GM12878 (cell line): ENCODE data around the gene ZDHHC11. TPM values are rescaled to one million over a fixed set of nuclear protein-coding genes. Genes with fewer than 3 reads are reported as not detected.

Experiments
- ATAC-seq: fragments of 200-7000 bp; cut with Tn5 transposase; 3 replicates; pipeline ENCODE4 v1.9.1; 2020; ENCODE audit warnings: mild to moderate bottlenecking, moderate library complexity
- BruUV-seq: library from RNA; stranded (reverse); fragments of 400-500 nt; replicated peaks from 2 replicates; lab custom pipeline; 2021; lab: Mats Ljungman, UMichigan
- CTCF ChIA-PET: fragments of 300-600 bp; sonication (Branson Sonifier 250); formaldehyde crosslinking; extraction: SDS; loops from one replicate; lab custom pipeline; 2021; ENCODE audit warnings: inconsistent platforms; lab: Yijun Ruan, JAX
- POLR2A ChIA-PET: fragments of 350-600 bp; formaldehyde crosslinking; extraction: SDS; loops from one replicate; lab custom pipeline; 2021; ENCODE audit warnings: inconsistent platforms; lab: Charles Lee
- RAD21 ChIA-PET: fragments of 300-600 bp; sonication (Branson Sonifier 250); formaldehyde crosslinking; loops from one replicate; lab custom pipeline; 2023; ENCODE audit warnings: antibody characterized with exemption; ENCODE audit not compliant: unreplicated experiment; lab: Charles Lee
- SMC1A ChIA-PET: fragments of 300-600 bp; sonication (Branson Sonifier 250); formaldehyde crosslinking; loops from one replicate; lab custom pipeline; 2023; ENCODE audit not compliant: unreplicated experiment, uncharacterized antibody; lab: Charles Lee
- DNase-seq: peaks from one replicate; pipeline ENCODE4 v3.0.0-alpha.2; 2011; ENCODE audit warnings: low read depth, low spot score
- FAIRE-seq: peaks from 3 replicates; lab custom pipeline; 2011; peaks lifted over from hg19 to GRCh38; lab: Jason Lieb, UNC
- H2AFZ ChIP-seq: 2 replicates; pipeline ENCODE4 v1.6.0; 2011; ENCODE audit warnings: low read depth, low read length, control low read depth; ENCODE audit not compliant: control insufficient read depth
- H3K27ac ChIP-seq: 2 replicates; pipeline ENCODE4 v1.5.1; 2011; ENCODE audit warnings: control low read depth; ENCODE audit not compliant: control insufficient read depth, insufficient read depth
- H3K27me3 ChIP-seq, 2 experiments: replicated peaks in 1 of 2; 2 replicates each; pipeline versions ENCODE4 v1.6.0 to v1.6.1; 2011; ENCODE audit warnings: low read length in 1 of 2; ENCODE audit not compliant: control insufficient read depth in 2 of 2, insufficient read depth in 2 of 2
- H3K36me3 ChIP-seq, 2 experiments: 2 replicates each; pipeline ENCODE4 v1.5.1; 2011; ENCODE audit warnings: low read length in 1 of 2; ENCODE audit not compliant: control insufficient read depth in 2 of 2, insufficient read depth in 2 of 2
- H3K4me1 ChIP-seq: 2 replicates; pipeline ENCODE4 v1.6.1; 2011; ENCODE audit warnings: mild to moderate bottlenecking, low read length, moderate library complexity, mixed read lengths; ENCODE audit not compliant: control insufficient read depth, insufficient read depth
- H3K4me2 ChIP-seq: 2 replicates; pipeline ENCODE4 v1.6.0; 2011; ENCODE audit warnings: control low read depth; ENCODE audit not compliant: control insufficient read depth, insufficient read depth
- H3K4me3 ChIP-seq: fragments of 200-600 bp; sonication (generic); 2 replicates; pipeline ENCODE4 v1.5.1; 2016
- H3K79me2 ChIP-seq: 2 replicates; pipeline ENCODE4 v1.6.0; 2011; ENCODE audit warnings: low read length; ENCODE audit not compliant: control insufficient read depth, insufficient read depth
- H3K9ac ChIP-seq: 2 replicates; pipeline ENCODE4 v1.8.0; 2011; ENCODE audit warnings: low read length, control low read depth, mixed read lengths; ENCODE audit not compliant: control insufficient read depth, insufficient read depth
- H3K9me3 ChIP-seq: replicated peaks from 3 replicates; pipeline ENCODE4 v1.5.1; 2011; ENCODE audit warnings: mild to moderate bottlenecking, low read length; ENCODE audit not compliant: control insufficient read depth, insufficient read depth
- H4K20me1 ChIP-seq: 2 replicates; pipeline ENCODE4 v1.6.0; 2011; ENCODE audit not compliant: control insufficient read depth, insufficient read depth
- CHD4 ChIP-seq: fragments of 200-600 bp; sonication (generic); IDR thresholded peaks from 2 replicates; pipeline ENCODE4 v1.6.1; 2016; ENCODE audit warnings: mild to moderate bottlenecking
- EED ChIP-seq: sonication (generic); IDR thresholded peaks from 2 replicates; pipeline ENCODE4 v1.6.1; 2016; ENCODE audit warnings: antibody characterized with exemption, low read depth
- POLR2A ChIP-seq: IDR thresholded peaks from 2 replicates; pipeline ENCODE4 v1.6.1; 2011; ENCODE audit warnings: low read depth, mild to moderate bottlenecking, low read length
- POU2F2 ChIP-seq: IDR thresholded peaks from 3 replicates; pipeline ENCODE4 v1.6.1; 2011; ENCODE audit warnings: low read depth, mild to moderate bottlenecking, low read length, borderline replicate concordance
- SPI1 ChIP-seq: IDR thresholded peaks from 2 replicates; pipeline ENCODE4 v1.6.1; 2011; ENCODE audit warnings: low read depth, mild to moderate bottlenecking, low read length, moderate library complexity, borderline replicate concordance; ENCODE audit not compliant: insufficient read depth
- STAT3 ChIP-seq: IDR thresholded peaks from 2 replicates; pipeline ENCODE4 v1.6.1; 2011; ENCODE audit warnings: low read depth, low read length, improper control_type of control experiment
- ZNF384 ChIP-seq: IDR thresholded peaks from 2 replicates; pipeline ENCODE4 v1.6.1; 2012; ENCODE audit warnings: low read depth, mild to moderate bottlenecking, low read length, improper control_type of control experiment, borderline replicate concordance
- WGBS: methylation state at CpG from one replicate; pipeline ENCODE4 v1.1.6; 2016; ENCODE audit warnings: low lambda C conversion rate; ENCODE audit not compliant: insufficient replicate concordance, insufficient coverage; ENCODE audit errors: missing lambda C conversion rate; 5-methylcytosine and 5-hydroxymethylcytosine counted together
- in situ Hi-C: fragments of 300-500 bp; cut with MboI; formaldehyde crosslinking; loops from 9 replicates; pipeline ENCODE4 v1.14.3; 2018; ENCODE audit warnings: mixed read lengths
- intact Hi-C: fragments of 100-400 bp; cut with micrococcal nuclease; formaldehyde crosslinking; loops from one replicate; pipeline ENCODE4 v1.14.2; 2022; ENCODE audit not compliant: unreplicated experiment
- polyA plus RNA-seq, 11 experiments: library from polyadenylated mRNA; depleted of rRNA in 4 of 11; unstranded in 6 of 11; stranded (reverse) in 5 of 11; fragments of >200 nt; fragmentation: Nextera tagmentation in 4 of 11; fragmentation: Illumina TruSeq in 1 of 11; extraction: Ambion mirVana in 4 of 11; extraction: Trizol in 1 of 11; gene quantifications; 1 replicate in 1 of 11; 2 replicates in 10 of 11; pipeline versions ENCODE4 v1.2.1 to v1.2.3, GENCODE V29; 2011 to 2016; ENCODE audit warnings: inconsistent platforms in 2 of 11, missing spikeins in 2 of 11, low read depth in 1 of 11
- total RNA-seq, 4 experiments: library from RNA; depleted of rRNA in 3 of 4; stranded (reverse); fragments of >200 nt in 3 of 4; fragmentation: Illumina TruSeq in 1 of 4; extraction: Trizol in 1 of 4; gene quantifications; 2 replicates each; pipeline versions ENCODE4 v1.2.1 to v1.2.3, GENCODE V29; 2013 to 2021
- TF ChIP-seq, protein P1 (sequence below): fragments of 450-650 bp; IDR thresholded peaks from 2 replicates; pipeline ENCODE4 v1.6.1; 2017; ENCODE audit warnings: mild to moderate bottlenecking

ZDHHC11 gene
- total and polyA plus RNA-seq, 10 of the 15 experiments (the other 5 are each of a cell fraction or from before 2014, with no cell fraction given): 0.04 to 1.4 (median 0.30) TPM

DNA sequence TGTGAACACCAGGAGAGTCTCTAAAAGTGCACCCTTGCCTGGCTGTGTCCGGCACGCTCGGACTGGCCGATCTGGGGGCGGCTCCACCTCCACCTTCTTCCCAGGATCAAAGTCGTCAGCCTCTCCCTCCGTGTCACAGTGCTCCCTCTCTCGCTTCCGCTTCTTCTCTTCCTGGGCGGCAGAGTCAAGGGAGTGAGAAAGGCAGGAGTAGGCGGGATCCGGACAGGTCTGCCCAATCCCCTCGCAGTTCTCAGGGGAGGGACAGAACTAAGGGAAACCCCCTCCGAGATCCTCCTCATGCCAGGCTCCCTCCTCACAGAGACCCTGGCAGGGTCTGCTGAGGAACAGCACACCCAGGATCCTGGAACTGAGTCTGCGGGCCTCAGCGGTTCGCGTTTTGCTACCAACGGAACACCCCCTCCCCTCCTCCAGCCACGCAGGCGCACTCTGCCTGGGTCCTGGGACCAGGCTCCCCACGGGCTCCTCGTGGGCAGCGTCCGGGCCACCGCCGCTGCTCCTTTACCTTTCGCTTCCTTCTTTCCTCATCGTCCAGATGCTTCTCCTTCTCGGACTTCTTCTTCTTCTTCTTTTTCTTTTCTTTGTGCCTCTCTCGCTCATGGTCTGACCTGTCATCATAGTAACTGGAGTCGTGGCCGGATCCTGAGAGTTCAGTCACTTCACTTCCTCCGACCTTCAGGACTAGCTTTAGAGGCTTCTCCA, 40.5 kb upstream of the ZDHHC11 start:
- peak overlapping the region; percentile 98 for H3K9ac ChIP-seq
- TF ChIP-seq POU2F2: no peak
- 0 out of 2 replicates have a peak, but pooled peaks have one; percentile 3 for TF ChIP-seq SPI1
- no peak for TF ChIP-seq STAT3
- TF ChIP-seq EED: no peak
- TF ChIP-seq ZNF384: no peak
- TF ChIP-seq CHD4: no peak
- TF ChIP-seq, protein P1, sequence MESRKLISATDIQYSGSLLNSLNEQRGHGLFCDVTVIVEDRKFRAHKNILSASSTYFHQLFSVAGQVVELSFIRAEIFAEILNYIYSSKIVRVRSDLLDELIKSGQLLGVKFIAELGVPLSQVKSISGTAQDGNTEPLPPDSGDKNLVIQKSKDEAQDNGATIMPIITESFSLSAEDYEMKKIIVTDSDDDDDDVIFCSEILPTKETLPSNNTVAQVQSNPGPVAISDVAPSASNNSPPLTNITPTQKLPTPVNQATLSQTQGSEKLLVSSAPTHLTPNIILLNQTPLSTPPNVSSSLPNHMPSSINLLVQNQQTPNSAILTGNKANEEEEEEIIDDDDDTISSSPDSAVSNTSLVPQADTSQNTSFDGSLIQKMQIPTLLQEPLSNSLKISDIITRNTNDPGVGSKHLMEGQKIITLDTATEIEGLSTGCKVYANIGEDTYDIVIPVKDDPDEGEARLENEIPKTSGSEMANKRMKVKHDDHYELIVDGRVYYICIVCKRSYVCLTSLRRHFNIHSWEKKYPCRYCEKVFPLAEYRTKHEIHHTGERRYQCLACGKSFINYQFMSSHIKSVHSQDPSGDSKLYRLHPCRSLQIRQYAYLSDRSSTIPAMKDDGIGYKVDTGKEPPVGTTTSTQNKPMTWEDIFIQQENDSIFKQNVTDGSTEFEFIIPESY: no peak
- TF ChIP-seq POLR2A: no peak; the same call in 1 of the 2 replicates
- no peak for DNase-seq
- in situ Hi-C loops (no loop called here), intact Hi-C loops (loop anchor here (5.0 kb wide), 1 partner anchor 574 kb away; no protein-coding TSS in a partner anchor)
- peaks cover 45% of the 10 kb centered on the region for H3K79me2 ChIP-seq
- ChIA-PET CTCF (interaction anchor here (1.6 to 3.0 kb wide), 3 partner anchors 10 to 12 kb away, joined by 4 to 8 read pairs (median 6); no protein-coding TSS in a partner anchor), SMC1A (interaction anchor here (1.1 to 2.2 kb wide), 2 partner anchors 12 to 249 kb away, joined by 3 to 8 read pairs; no protein-coding TSS in a partner anchor), POLR2A (no interaction called here), RAD21 (interaction anchor here (2.9 kb wide), 1 partner anchor 11 kb away, joined by 12 read pairs; no protein-coding TSS in a partner anchor)
- H3K4me3 ChIP-seq: peak overlapping the region; percentile 97
- H4K20me1 ChIP-seq: no peaks in the 10 kb centered on the region
- peaks cover 18 to 30% of the 10 kb centered on the region in 2 experiments; a peak in 3 of 4 replicates for H3K36me3 ChIP-seq
- no peaks in the 10 kb centered on the region for H3K27me3 ChIP-seq
- peaks cover 14% of the 10 kb centered on the region for H3K4me1 ChIP-seq
- no peak overlapping the region for H2AFZ ChIP-seq
- no peak; the same call in 2 of the 3 replicates for ATAC-seq
- no peak for FAIRE-seq
- no TSS peak for BruUV-seq
- peak overlapping the region; percentile 88 for H3K27ac ChIP-seq
- no peaks in the 10 kb centered on the region for H3K9me3 ChIP-seq
- peak overlapping the region; percentile 86 for H3K4me2 ChIP-seq
- WGBS: 77% methylated on average over 33 of the region's 34 CpGs
